ENCODE data around the gene PRPS1L1.

Gene PRPS1L1

GRCh38 chr7:18027628-18028027 lies at the start of gene PRPS1L1:
TSS of gene PRPS1L1 (minus strand) at chr7:18027846.
- no peak for DNase-seq

DNA sequence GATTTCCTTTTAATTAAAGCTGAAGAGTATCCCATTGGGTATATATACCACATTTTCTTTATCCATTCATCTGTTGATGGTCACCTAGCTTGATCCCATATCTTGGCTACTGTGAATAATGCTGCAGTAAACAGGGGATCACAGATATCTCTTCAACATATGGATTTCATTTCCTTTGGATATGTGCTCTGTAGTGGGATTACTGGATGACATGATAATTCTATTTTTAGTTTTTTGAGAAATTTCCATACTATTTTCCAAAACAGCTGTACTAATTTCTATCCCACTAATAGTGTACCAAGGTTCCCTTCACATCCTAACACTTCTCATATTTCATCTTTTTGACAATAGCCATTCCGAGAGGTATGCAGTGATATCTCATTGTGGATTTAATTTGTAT lies 48.8 kb upstream of the PRPS1L1 start:
- no peak for DNase-seq

DNA sequence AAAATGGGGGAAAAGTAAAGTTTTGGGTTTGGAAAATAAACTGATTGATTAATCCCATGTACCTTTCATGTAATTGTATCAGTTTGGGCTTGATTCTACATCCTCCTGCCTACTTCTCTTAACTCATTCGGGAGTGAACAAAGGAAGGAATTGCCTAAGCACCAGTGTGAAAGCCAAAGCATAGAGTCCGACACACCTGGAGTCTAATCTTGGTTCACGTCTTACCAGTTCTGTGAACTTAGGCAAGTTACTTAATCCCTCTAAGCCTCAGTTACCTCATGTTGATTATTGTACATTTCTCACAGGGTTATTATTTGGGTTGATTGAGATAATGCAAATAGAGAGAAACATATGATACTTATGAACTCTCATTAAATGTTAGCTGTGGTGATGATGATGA lies 41.1 kb upstream of the PRPS1L1 start:
- DNase-seq = no peak

DNA sequence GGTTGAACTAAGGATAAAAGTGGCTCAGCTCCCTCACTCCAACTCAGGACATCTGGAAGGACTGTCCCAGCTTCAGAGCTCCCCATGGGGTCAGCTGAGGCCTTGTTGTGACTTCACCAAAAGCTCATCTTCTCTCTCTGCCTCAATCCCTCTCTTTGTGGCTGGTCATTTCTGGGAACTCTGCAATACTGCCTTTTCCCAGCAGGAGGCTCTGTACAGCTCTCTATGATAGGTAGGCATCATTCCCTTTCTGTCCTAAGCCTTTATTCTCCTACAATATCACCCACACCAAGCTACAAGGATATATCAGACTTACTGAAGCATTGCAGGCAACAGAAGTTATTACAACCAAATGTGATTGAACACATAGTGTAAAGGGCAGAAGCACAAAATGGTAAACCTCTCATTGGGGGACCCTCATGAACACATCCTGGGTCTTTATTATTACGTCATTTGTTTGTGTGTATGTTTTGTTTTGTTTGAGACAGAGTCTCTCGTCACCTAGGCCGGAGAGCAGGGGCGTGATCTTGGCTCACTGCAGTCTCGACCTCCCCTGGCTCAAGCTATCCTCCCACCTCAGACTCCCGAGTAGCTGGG lies 36.7 kb upstream of the PRPS1L1 start:
- DNase-seq = no peak

DNA sequence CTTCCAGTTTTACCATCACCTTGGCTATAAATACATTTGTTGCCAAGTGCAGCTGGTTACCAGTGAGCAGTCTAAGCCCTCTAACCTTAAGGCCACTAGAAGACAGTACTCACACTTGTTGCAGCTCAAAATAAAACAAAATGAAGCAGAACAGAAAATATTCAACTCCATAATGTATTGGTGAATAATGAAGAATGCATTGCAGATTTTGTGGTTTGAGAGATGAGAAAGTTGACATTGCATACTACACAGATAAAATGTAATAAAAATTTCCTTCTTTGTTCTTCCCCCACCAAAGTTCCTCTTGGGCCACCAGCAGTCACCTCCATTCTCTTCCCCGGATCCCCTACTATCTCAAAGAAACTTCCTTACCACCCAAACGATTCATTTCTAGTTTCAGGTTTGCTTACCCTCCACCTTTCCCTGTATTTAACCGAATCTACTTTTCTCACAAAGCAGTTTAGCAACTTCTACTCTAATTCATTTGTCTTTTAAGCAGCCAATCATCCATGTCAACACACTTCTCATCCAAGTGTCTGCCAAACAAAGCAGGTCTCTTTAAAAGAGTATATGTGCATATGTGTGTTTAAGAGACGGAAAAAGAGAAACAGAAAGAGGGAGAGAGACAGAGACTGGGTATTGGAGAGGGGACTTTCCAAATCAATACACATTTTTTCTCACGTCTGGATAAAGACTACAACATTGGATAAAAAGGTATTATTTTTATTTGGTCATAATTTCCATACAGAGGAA lies 35.7 kb upstream of the PRPS1L1 start:
- DNase-seq = no peak

GRCh38 chr7:18059171-18059570 lies 31.5 kb upstream of the PRPS1L1 start:
- no peak for DNase-seq

- DNase-seq = no peak
Measured at GRCh38 chr7:18053941-18054340, 26.3 kb upstream of the PRPS1L1 start.

DNA sequence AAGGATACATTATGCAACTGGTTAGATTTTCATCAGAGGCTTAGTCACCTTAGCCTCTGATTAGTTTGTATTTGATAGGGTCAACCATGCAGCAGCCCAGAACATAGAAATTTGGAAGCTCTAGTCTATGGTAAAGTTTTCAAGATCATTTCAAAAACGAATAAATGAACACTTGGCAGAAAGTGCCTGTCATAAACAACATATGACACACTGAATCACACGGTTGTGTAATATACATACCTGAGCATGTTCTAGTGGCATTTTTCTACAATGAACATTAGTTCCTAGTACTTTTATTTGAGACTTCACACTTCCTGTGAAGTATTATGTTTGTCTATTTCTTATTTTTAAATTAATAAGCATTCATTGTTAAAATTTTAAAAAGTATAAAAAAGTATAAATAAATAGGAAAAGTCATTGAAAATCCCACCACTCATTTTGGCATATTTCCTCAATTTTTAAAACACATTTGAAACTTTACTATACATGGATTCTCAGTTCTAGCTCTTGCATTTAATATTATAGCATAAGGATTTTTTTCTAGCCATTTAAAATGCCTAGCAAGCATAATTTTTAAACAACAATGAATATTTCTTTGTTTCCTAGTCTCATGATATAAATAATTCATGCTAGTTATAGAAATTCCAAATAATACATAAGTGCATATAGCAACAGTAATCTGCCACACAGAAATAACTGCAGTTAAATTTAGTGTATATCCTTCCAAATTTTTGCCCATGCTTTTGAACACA lies 25.7 kb upstream of the PRPS1L1 start:
- DNase-seq = no peak

GRCh38 chr7:18049262-18049661 lies 21.6 kb upstream of the PRPS1L1 start:
- no peak for DNase-seq

GRCh38 chr7:18046601-18047000 lies 19.0 kb upstream of the PRPS1L1 start:
- DNase-seq = no peak

DNA sequence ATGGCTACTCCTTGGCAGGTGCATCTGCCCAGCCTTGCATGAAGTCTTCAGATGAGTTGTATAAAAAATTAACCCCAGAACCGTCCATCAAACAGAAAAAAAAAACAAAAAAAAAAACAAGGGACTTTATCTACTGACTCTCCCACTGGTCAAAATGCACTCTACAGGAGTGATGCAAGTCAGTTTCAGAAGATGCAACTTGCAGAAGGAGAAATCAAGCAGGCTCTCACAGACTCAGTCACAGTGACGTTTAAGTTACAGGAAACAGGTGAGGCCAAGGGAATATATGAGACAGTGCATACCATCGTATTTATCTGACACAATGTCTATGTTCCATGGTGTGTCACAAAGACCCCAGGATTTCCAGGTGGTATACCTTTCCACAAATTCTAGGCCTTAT lies 17.5 kb upstream of the PRPS1L1 start:
- no peak for DNase-seq

DNA sequence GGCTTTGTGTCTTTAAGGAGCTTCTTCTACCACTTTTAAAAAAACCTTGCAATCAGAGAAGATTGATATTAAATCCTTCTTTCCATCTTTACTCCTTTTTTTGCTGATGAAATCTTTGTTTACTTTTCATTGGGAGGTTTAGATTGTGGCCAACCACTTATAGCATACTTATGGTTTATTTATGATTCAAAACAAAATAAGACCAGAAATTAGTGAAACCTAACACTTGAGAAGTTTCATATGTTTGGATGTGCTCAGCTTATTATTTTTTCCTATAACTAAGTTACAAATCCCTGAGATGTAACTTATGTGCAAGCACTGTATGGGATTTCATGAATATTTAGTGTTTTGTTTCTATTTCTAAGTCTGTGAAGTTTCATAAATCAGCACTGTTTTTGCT lies 13.5 kb upstream of the PRPS1L1 start:
- no peak for DNase-seq

DNA sequence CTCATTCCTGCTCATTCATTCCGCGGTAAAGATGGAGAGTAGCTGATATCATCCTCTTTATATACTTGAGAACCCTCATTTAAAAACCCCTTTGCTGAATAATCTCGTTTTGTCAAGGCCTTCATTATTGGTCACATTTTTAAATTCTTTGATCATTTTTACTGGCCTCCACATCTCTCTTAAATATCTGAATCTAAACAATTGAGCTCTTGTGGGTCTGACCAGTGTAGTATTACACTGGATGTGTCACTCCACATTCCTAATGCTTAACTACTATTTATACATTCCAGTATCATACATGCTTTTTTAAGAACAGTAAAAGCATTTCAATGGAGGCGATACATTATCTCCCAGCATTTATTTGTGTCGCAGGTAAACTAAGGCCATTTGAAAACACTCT lies 12.6 kb upstream of the PRPS1L1 start:
- DNase-seq = no peak

DNA sequence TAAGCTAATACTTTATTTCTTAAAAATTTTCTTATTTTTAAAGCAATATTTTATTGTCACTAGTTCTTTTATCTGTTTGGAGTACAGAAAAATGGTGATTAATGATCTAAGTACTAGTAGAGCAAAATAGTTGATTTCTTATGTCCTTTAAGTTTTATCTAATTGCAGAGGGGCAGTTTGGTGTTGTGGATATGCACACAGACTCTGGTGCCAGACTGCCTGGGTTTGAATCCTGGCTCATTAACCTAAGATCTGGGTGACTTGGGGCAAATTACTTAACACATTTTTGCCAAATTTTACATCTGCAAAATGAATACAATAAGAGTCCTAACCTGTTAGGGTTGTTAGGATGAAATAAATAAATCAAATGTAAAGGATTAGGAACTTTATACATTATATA lies 10.7 kb upstream of the PRPS1L1 start:
- no peak for DNase-seq

DNA sequence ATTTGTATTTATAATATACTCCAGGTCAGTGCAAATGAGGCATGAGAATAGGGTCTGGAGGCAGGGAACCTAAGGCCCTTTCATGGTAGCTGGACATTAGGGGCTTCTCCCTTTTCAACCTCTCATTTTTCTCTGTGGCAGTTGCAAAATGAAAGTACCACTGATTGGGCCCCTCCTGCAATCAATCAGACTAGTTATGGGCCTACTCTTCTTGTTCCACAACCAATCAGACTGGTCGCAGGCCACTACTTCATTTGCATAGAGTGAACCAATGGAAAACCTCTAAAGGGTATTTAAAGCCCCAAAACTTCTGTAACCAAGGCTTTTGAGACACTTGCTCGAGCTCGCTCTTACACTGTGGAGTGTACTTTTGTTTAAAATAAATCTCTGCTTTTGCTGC lies 10.0 kb upstream of the PRPS1L1 start:
- DNase-seq = no peak

DNA sequence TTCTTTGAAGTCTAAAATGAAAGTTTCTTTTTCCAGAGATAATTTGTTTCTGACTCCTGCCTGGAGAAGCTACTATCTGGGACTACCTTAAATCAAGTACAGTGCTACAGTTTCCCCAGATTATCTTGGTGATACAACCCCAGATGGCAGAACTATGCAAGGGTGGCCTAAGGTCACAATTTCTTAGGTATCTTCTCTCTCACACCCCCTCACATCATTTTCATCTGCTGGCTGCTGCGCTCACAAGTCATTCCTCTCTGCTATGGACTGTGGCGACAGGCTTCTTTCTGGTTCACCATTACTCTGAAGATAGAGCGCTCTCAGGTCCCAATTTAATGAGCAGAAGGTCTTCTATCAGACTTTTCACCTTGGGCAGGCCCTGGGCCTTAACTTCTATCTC lies 9.1 kb upstream of the PRPS1L1 start:
- DNase-seq = no peak

DNA sequence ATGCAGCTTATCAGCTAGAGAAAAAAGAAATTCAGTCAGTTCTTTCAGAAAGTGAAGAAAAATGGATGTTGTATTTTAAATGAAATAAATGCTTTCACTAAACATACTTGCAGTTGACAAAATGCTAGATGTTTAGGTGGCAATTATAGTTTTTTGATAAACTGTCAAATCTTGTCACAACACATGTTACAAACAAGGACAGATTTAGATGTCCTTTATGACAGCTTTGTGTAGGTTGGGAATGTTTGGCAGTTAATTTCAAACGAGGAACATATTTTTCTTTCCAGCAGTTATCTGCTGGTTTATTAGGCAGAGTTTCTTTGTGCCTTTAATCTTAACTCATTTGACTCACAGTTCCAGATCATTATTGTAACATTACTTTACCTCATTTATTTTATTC lies 3.1 kb upstream of the PRPS1L1 start:
- no peak for DNase-seq

DNA sequence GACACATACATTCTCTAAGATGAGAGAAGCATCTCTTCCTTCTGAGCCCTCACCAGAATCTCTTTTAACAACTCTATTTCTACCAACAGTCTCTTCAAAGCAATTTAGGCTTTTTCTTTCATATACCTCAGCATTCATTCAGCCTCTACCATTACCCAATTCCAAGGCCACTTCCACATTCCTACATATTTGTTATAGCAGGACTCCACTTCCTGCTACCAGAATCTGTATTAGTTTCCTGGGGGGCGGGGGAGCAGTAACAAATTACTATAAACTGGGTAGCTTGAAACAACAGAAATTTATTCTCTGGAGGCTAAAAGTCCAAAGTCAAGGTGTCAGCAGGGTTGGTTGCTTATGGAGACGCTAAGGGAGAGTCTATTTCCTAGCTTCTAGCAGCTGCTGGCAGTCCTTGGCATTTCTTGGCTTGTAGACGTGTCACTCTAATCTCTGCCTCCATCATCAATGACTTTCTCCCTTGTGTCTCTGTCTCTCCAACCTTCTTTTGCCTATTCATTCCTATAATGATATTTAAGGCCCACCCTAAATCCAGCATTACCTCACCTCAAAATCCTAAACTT lies 7.4 kb downstream of the PRPS1L1 start:
- no peak for DNase-seq

DNA sequence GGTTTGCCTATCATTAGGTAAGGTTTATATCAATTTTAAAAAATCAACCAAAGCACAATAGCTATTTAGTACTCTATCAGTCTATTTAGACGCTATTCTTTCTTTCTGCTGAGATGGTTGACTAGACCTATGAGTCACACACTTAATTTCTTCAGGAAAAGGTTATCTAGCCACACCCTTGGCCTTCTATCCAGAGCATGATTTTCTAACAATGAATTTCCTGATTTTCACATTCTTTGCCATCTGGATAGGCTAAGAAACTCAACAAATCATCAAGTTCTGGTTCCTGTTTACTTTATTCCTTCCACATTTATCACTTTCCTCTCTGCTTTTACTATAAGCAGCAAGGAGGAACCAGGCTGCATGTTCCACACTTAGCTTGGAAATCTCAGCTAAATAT lies 8.1 kb downstream of the PRPS1L1 start:
- DNase-seq = no peak

- no peak for DNase-seq
Measured at GRCh38 chr7:18018296-18019215, 9.1 kb downstream of the PRPS1L1 start.

DNA sequence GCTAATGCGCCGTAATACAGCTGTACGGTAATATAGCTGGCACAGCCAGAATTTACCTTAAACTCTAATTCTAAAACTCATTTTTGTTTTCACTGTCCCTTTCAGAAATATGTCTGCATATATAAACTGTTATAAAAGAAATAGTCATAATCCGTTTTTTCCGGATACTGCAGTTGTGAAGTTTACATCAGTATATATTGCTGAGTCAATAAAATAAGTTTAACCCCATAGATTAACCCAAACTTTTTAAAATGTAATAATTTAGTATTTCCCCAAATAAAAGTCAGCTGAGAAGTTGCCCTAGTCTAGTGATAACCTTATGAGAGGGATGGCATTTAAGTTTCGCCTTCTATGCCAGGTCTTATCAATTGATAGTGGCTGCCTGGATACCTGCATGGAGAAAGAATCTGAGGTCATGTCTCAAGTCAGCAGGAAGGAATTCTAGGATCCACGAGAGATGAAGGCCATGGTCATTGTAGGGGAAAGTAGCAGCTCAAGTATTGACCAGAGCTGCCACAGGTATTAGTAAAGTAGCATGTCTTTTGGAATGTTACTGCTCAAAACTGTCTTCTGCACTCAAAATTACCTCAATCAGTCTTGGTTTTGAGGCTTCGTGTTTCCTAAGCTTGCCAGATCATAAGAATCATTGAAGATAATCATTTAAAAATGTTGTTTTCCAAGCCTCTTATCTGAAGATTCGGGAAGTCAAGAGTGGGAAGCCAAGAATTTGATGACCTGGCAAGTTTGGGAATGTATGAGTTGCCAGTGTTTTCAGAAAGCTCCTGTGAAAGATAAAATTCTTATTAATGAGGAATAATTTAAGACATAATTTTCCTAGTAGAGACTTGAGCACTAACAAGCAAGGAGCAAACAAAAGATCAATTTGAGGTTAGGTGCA lies 10.8 kb downstream of the PRPS1L1 start:
- no peak for DNase-seq

- DNase-seq = no peak
Measured at GRCh38 chr7:18013936-18014335, 13.7 kb downstream of the PRPS1L1 start.
